PC-9 (cell line): Measurements from ENCODE around the gene A2ML1.
"Not testable (repeated sequence)": the region's sequence is repeated elsewhere in the genome, so short reads cannot be mapped to it uniquely, and the experiment has no call there.

Experiments
- EZH2 ChIP-seq: fragments of 200-600 bp; sonication (generic); IDR thresholded peaks from 2 replicates; pipeline ENCODE4 v1.8.0; 2017; ENCODE audit warnings: antibody characterized with exemption, low read depth
- TF ChIP-seq, protein P1 (sequence below): fragments of 200-600 bp; sonication (generic); conservative IDR thresholded peaks from 2 replicates; pipeline ENCODE4 v1.6.1; 2017; ENCODE audit warnings: mixed run types, antibody characterized with exemption, mild to moderate bottlenecking, moderate library complexity

DNA sequence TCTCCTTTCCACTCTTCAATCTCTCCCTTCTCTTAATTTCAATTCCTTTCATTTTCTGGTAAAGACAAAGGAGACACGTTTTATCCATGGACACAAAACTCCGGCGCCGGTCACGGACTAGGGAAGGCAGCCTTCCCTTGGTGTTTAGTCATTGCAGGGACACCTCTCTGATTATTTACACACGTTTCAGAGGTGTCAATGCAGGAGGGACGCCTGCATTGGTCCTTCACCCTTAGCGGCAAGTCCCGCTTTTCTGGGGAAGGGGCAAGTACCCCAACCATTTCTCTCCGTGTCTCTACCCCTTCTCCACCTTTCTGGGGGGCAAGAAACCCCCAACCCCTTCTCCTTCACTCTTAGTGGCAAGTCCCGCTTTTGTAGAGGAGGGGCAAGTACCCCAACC is 16.9 kb upstream of the A2ML1 start:
- TF ChIP-seq, protein P1, sequence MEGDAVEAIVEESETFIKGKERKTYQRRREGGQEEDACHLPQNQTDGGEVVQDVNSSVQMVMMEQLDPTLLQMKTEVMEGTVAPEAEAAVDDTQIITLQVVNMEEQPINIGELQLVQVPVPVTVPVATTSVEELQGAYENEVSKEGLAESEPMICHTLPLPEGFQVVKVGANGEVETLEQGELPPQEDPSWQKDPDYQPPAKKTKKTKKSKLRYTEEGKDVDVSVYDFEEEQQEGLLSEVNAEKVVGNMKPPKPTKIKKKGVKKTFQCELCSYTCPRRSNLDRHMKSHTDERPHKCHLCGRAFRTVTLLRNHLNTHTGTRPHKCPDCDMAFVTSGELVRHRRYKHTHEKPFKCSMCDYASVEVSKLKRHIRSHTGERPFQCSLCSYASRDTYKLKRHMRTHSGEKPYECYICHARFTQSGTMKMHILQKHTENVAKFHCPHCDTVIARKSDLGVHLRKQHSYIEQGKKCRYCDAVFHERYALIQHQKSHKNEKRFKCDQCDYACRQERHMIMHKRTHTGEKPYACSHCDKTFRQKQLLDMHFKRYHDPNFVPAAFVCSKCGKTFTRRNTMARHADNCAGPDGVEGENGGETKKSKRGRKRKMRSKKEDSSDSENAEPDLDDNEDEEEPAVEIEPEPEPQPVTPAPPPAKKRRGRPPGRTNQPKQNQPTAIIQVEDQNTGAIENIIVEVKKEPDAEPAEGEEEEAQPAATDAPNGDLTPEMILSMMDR: not testable (repeated sequence)
- TF ChIP-seq EZH2: not testable (repeated sequence)
